WTC11 (cell line): ENCODE results near the gene TMEM202. TPM values are rescaled to one million over a fixed set of nuclear protein-coding genes. Genes with fewer than 3 reads are reported as not detected.
A peak's percentile ranks its signal among the peaks of the same experiment; 100 is the strongest.
"Not testable (repeated sequence)": the region's sequence is repeated elsewhere in the genome, so short reads cannot be mapped to it uniquely, and the experiment has no call there.

Experiments
- ATAC-seq: fragments of 200-7000 bp; cut with Tn5 transposase; 2 replicates; pipeline ENCODE4 v1.10.0; 2021; ENCODE audit warnings: mild to moderate bottlenecking, moderate library complexity
- CTCF ChIA-PET: fragments of 300-600 bp; sonication (Branson Sonifier 250); formaldehyde crosslinking; loops from one replicate; lab custom pipeline; 2021; ENCODE audit warnings: antibody characterized with exemption; lab: Charles Lee
- POLR2A ChIA-PET: fragments of 350-600 bp; sonication (Branson Sonifier 250); formaldehyde crosslinking; loops from one replicate; lab custom pipeline; 2021; ENCODE audit warnings: antibody characterized with exemption; lab: Charles Lee
- DNase-seq: peaks from one replicate; pipeline ENCODE4 v3.0.0; 2021; ENCODE audit warnings: low spot score
- H3K27ac Mint-ChIP-seq: 2 replicates; pipeline ENCODE4 v1.8.0; 2021; ENCODE audit warnings: mixed read lengths
- H3K27me3 Mint-ChIP-seq: 2 replicates; pipeline ENCODE4 v1.8.0; 2021; ENCODE audit warnings: low read depth, mild to moderate bottlenecking, moderate library complexity, mixed read lengths
- H3K36me3 Mint-ChIP-seq: 2 replicates; pipeline ENCODE4 v1.8.0; 2021; ENCODE audit warnings: mixed read lengths
- H3K4me1 Mint-ChIP-seq: 2 replicates; pipeline ENCODE4 v1.8.0; 2022; ENCODE audit warnings: mixed read lengths
- H3K4me3 Mint-ChIP-seq: 2 replicates; pipeline ENCODE4 v1.8.0; 2021; ENCODE audit warnings: mild to moderate bottlenecking, moderate library complexity, mixed read lengths
- H3K9me3 Mint-ChIP-seq: 2 replicates; pipeline ENCODE4 v1.8.0; 2021; ENCODE audit warnings: mixed read lengths
- ARID4B ChIP-seq: sonication (generic); formaldehyde crosslinking; IDR thresholded peaks from 2 replicates; pipeline ENCODE4 v1.8.0; 2023; ENCODE audit warnings: missing genetic modification reagents, mild to moderate bottlenecking, borderline replicate concordance
- FOXJ3 ChIP-seq: sonication (generic); formaldehyde crosslinking; IDR thresholded peaks from 2 replicates; pipeline ENCODE4 v1.9.0; 2021; ENCODE audit warnings: missing genetic modification reagents, mild to moderate bottlenecking, borderline replicate concordance
- GABPB1 ChIP-seq: sonication (generic); formaldehyde crosslinking; IDR thresholded peaks from 2 replicates; pipeline ENCODE4 v1.8.1; 2023; ENCODE audit warnings: mild to moderate bottlenecking, missing genetic modification reagents
- JAZF1 ChIP-seq: fragments of 250-450 bp; sonication (Bioruptor Pico); IDR thresholded peaks from 2 replicates; pipeline ENCODE4 v1.9.0; 2021; ENCODE audit warnings: moderate library complexity, mild to moderate bottlenecking, inconsistent platforms
- KAT7 ChIP-seq: sonication (generic); formaldehyde crosslinking; IDR thresholded peaks from 2 replicates; pipeline ENCODE4 v1.8.1; 2023; ENCODE audit warnings: missing genetic modification reagents, mild to moderate bottlenecking, borderline replicate concordance
- NFYB ChIP-seq: sonication (generic); formaldehyde crosslinking; conservative IDR thresholded peaks from 2 replicates; pipeline ENCODE4 v1.8.0; 2022; ENCODE audit warnings: low read depth, missing genetic modification reagents
- OVOL2 ChIP-seq: fragments of 250-450 bp; sonication (Bioruptor Pico); IDR thresholded peaks from 2 replicates; pipeline ENCODE4 v1.9.0; 2021; ENCODE audit warnings: mild to moderate bottlenecking, borderline replicate concordance
- RELA ChIP-seq: sonication (generic); formaldehyde crosslinking; IDR thresholded peaks from 2 replicates; pipeline ENCODE4 v1.8.1; 2022; ENCODE audit warnings: missing genetic modification reagents, mild to moderate bottlenecking, borderline replicate concordance
- TP53 ChIP-seq: sonication (generic); formaldehyde crosslinking; IDR thresholded peaks from 2 replicates; pipeline ENCODE4 v1.8.1; 2023; ENCODE audit warnings: mild to moderate bottlenecking, missing genetic modification reagents
- ZNF532 ChIP-seq: fragments of 250-450 bp; sonication (Bioruptor Pico); IDR thresholded peaks from 2 replicates; pipeline ENCODE4 v1.9.0; 2021; ENCODE audit warnings: mild to moderate bottlenecking, borderline replicate concordance
- total RNA-seq: library from RNA; stranded (reverse); gene quantifications from 3 replicates; pipeline ENCODE4 v1.2.3, GENCODE V29; 2021
- TF ChIP-seq, protein P1 (sequence below): sonication (generic); formaldehyde crosslinking; IDR thresholded peaks from 2 replicates; pipeline ENCODE4 v1.8.0; 2022; ENCODE audit warnings: mild to moderate bottlenecking, missing genetic modification reagents

Gene TMEM202
- total RNA-seq, 1 experiment from 2014 or later, result not detected

DNA sequence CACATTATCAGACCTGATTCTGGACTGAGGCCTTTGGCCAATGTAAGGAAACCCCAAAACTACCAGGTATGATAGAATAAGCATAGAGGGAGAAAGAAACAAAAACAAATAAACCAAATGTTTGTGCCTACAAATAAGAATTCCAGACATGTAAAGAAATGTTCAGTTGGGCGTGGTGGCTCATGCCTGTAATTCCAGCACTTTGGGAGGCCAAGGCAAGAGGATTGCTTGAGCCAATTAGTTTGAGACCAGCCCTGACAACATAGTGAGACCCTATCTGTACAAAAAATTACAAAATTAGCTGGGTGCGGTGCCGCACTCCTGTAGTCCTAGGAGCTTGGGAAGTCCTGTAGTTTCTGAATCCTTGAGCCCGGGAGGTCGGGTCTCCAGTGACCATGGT is 13.0 kb downstream of the TMEM202 start:
- Mint-ChIP-seq H3K27me3 (peaks cover 57% of the 10 kb centered on the region), H3K9me3 (peaks cover 14% of the 10 kb centered on the region), H3K36me3 (no peaks in the 10 kb centered on the region), H3K4me3 (no peak overlapping the region), H3K4me1 (no peaks in the 10 kb centered on the region), H3K27ac (no peak overlapping the region)
- CTCF ChIA-PET, result no interaction called here
- POLR2A ChIA-PET, result no interaction called here
- TF ChIP-seq, protein P1, sequence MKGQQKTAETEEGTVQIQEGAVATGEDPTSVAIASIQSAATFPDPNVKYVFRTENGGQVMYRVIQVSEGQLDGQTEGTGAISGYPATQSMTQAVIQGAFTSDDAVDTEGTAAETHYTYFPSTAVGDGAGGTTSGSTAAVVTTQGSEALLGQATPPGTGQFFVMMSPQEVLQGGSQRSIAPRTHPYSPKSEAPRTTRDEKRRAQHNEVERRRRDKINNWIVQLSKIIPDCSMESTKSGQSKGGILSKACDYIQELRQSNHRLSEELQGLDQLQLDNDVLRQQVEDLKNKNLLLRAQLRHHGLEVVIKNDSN (CRISPR knock-in tag), result no peak
- no peak for TF ChIP-seq JAZF1
- no peak for TF ChIP-seq GABPB1 (CRISPR knock-in tag)
- ATAC-seq (no peak), DNase-seq (no peak)

DNA sequence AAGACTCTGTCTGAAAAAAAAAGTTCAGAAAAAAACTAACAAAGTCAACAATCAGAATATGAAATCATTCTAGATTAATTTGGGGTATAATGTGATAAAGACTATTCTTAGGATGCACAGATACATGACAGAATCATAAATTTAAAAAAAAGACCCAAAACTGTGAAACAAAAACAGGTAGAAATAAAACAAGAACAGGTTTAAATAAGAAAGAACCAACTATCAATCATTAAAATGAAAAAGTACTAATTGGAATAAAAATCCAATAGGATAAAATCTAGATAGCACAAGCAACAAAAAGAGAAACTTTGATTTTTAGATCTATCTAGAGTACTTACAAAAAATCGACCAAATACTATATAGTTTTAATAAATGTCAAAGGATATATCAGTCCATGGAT is 13.4 kb downstream of the TMEM202 start:
- no peak overlapping the region for H3K27ac Mint-ChIP-seq
- DNase-seq, result no peak
- POLR2A ChIA-PET, result no interaction called here
- no peaks in the 10 kb centered on the region for H3K4me1 Mint-ChIP-seq
- CTCF ChIA-PET, result no interaction called here
- peaks cover 14% of the 10 kb centered on the region for H3K9me3 Mint-ChIP-seq
- H3K36me3 Mint-ChIP-seq, result no peaks in the 10 kb centered on the region
- TF ChIP-seq OVOL2 (CRISPR knock-in tag) (no peak), KAT7 (CRISPR knock-in tag) (no peak), ARID4B (CRISPR knock-in tag) (no peak), NFYB (no peak)
- TF ChIP-seq, all 79 proteins: peak for 0
- Mint-ChIP-seq H3K27me3 (peaks cover 53% of the 10 kb centered on the region), H3K4me3 (no peak overlapping the region)
- no peak for ATAC-seq

GRCh38 chr15:72413337-72413736 is 15.2 kb downstream of the TMEM202 start:
- Mint-ChIP-seq H3K27me3 (peaks cover 38% of the 10 kb centered on the region), H3K9me3 (peaks cover 14% of the 10 kb centered on the region)
- H3K4me3 Mint-ChIP-seq, H3K36me3 Mint-ChIP-seq, H3K4me1 Mint-ChIP-seq, ATAC-seq, POLR2A ChIA-PET, CTCF ChIA-PET, DNase-seq, H3K27ac Mint-ChIP-seq: not testable (repeated sequence)

- TF ChIP-seq FOXJ3 (CRISPR knock-in tag) (no peak), GABPB1 (CRISPR knock-in tag) (0 out of 2 replicates have a peak, but pooled peaks have one; percentile 29), ZNF532 (CRISPR knock-in tag) (no peak), TP53 (CRISPR knock-in tag) (no peak), RELA (CRISPR knock-in tag) (no peak)
Observed at GRCh38 chr15:72415304-72415703, 17.2 kb downstream of the TMEM202 start.

GRCh38 chr15:72419768-72420167 is 21.7 kb downstream of the TMEM202 start:
- CTCF ChIA-PET, POLR2A ChIA-PET: not testable (repeated sequence)
- H3K27me3 Mint-ChIP-seq, result peaks cover 31% of the 10 kb centered on the region

More at GRCh38 chr15:72415304-72415703, 17.2 kb downstream of the TMEM202 start:
- no peaks in the 10 kb centered on the region for H3K36me3 Mint-ChIP-seq
- H3K4me1 Mint-ChIP-seq, result no peaks in the 10 kb centered on the region
- no peak overlapping the region for H3K27ac Mint-ChIP-seq
- ChIA-PET POLR2A (no interaction called here), CTCF (no interaction called here)
- no peak for ATAC-seq
- peaks cover 14% of the 10 kb centered on the region for H3K9me3 Mint-ChIP-seq
- no peak overlapping the region for H3K4me3 Mint-ChIP-seq
- H3K27me3 Mint-ChIP-seq, result peaks cover 35% of the 10 kb centered on the region
- DNase-seq, result no peak

More at GRCh38 chr15:72419768-72420167, 21.7 kb downstream of the TMEM202 start:
- H3K4me3 Mint-ChIP-seq, H3K4me1 Mint-ChIP-seq, H3K27ac Mint-ChIP-seq, H3K36me3 Mint-ChIP-seq, ATAC-seq, DNase-seq, H3K9me3 Mint-ChIP-seq: not testable (repeated sequence)
